Endothelial cell of umbilical vein (primary cell): Measurements from ENCODE around the gene ALDH1A2. TPM values are rescaled to one million over a fixed set of nuclear protein-coding genes. Genes with fewer than 3 reads are reported as not detected.

Experiments used
- BruUV-seq: library from RNA; stranded (reverse); fragments of 400-500 nt; replicated peaks from 2 replicates; lab custom pipeline; 2021; lab: Mats Ljungman, UMichigan
- CTCF ChIA-PET: fragments of 300-600, 350-600 bp; sonication (Branson Sonifier 250); formaldehyde crosslinking; loops from one replicate; lab custom pipeline; 2021; ENCODE audit warnings: antibody characterized with exemption, inconsistent platforms; lab: Charles Lee
- POLR2A ChIA-PET: fragments of 300-600, 350-600 bp; sonication (Branson Sonifier 250); formaldehyde crosslinking; loops from one replicate; lab custom pipeline; 2021; ENCODE audit warnings: antibody characterized with exemption, inconsistent platforms; lab: Charles Lee
- DNase-seq: peaks from one replicate; pipeline ENCODE4 v3.0.0-alpha.2; 2011; ENCODE audit warnings: low read depth, low spot score
- FAIRE-seq: peaks from 2 replicates; lab custom pipeline; 2011; peaks lifted over from hg19 to GRCh38; lab: Jason Lieb, UNC
- H2AFZ ChIP-seq: 2 replicates; pipeline ENCODE4 v1.6.0; 2012; ENCODE audit warnings: low read depth, low read length, control low read depth, inconsistent platforms
- H3K27ac ChIP-seq: 2 replicates; pipeline ENCODE4 v1.5.1; 2011; ENCODE audit warnings: low read depth, mild to moderate bottlenecking, control low read depth, low read length, moderate library complexity; ENCODE audit not compliant: insufficient read depth
- H3K27me3 ChIP-seq, 2 experiments: 2 replicates each; pipeline versions ENCODE4 v1.6.0 to v1.6.1; 2011; ENCODE audit warnings: low read length in 2 of 2, mixed read lengths in 1 of 2; ENCODE audit not compliant: control insufficient read depth in 2 of 2, insufficient read depth in 2 of 2
- H3K36me3 ChIP-seq, 2 experiments: 2 replicates in 1 of 2; 3 replicates in 1 of 2; pipeline ENCODE4 v1.5.1; 2011; ENCODE audit warnings: low read length in 2 of 2, mild to moderate bottlenecking in 1 of 2, moderate library complexity in 1 of 2; ENCODE audit not compliant: control insufficient read depth in 2 of 2, insufficient read depth in 2 of 2; ENCODE audit errors: extremely low read depth in 1 of 2
- H3K4me1 ChIP-seq: 3 replicates; pipeline ENCODE4 v1.5.1; 2011; ENCODE audit warnings: mild to moderate bottlenecking, low read length; ENCODE audit not compliant: control insufficient read depth, insufficient read depth; ENCODE audit errors: extremely low read depth
- H3K4me2 ChIP-seq: 2 replicates; pipeline ENCODE4 v1.6.1; 2011; ENCODE audit warnings: low read length, control low read depth, mixed read lengths; ENCODE audit not compliant: insufficient read depth
- H3K4me3 ChIP-seq, 3 experiments: fragments of 200-600 bp in 1 of 3; sonication (generic), shearing (Covaris generic) in 1 of 3; replicated peaks in 1 of 3; 2 replicates each; pipeline ENCODE4 v1.5.1; 2011 to 2016; ENCODE audit warnings: control low read depth in 3 of 3, low read length in 3 of 3, mild to moderate bottlenecking in 2 of 3, inconsistent platforms in 1 of 3, low read depth in 1 of 3, moderate library complexity in 1 of 3; ENCODE audit not compliant: insufficient read depth in 1 of 3
- H3K79me2 ChIP-seq: 2 replicates; pipeline ENCODE4 v1.6.0; 2012; ENCODE audit warnings: low read length, inconsistent platforms; ENCODE audit not compliant: control insufficient read depth, insufficient read depth
- H3K9ac ChIP-seq: replicated peaks from 2 replicates; pipeline ENCODE3; 2011; ENCODE audit warnings: low read length, control low read depth; ENCODE audit not compliant: insufficient read depth; ENCODE audit errors: extremely low read depth
- H3K9me1 ChIP-seq: replicated peaks from 3 replicates; pipeline ENCODE4 v1.6.0; 2011; ENCODE audit warnings: mild to moderate bottlenecking, low read length; ENCODE audit not compliant: control insufficient read depth, insufficient read depth; ENCODE audit errors: extremely low read depth
- H3K9me3 ChIP-seq: replicated peaks from 2 replicates; pipeline ENCODE4 v1.5.1; 2012; ENCODE audit warnings: low read length, inconsistent platforms; ENCODE audit not compliant: control insufficient read depth, insufficient read depth
- H4K20me1 ChIP-seq: replicated peaks from 2 replicates; pipeline ENCODE3; 2011; ENCODE audit warnings: mild to moderate bottlenecking, low read length; ENCODE audit not compliant: control insufficient read depth, insufficient read depth; ENCODE audit errors: extremely low read depth
- EZH2 ChIP-seq: IDR thresholded peaks from 2 replicates; pipeline ENCODE4 v1.6.1; 2012; ENCODE audit warnings: borderline replicate concordance, low read depth, mild to moderate bottlenecking, moderate library complexity, low read length, inconsistent platforms; ENCODE audit not compliant: severe bottlenecking
- FOS ChIP-seq: IDR thresholded peaks from 2 replicates; pipeline ENCODE4 v1.6.1; 2011; ENCODE audit warnings: mild to moderate bottlenecking, low read length, moderate library complexity, borderline replicate concordance; ENCODE audit not compliant: insufficient read depth
- GATA2 ChIP-seq: IDR thresholded peaks from 2 replicates; pipeline ENCODE4 v1.7.0; 2011; ENCODE audit warnings: low read depth, mild to moderate bottlenecking, moderate library complexity, mixed read lengths, low read length; ENCODE audit not compliant: insufficient read length, insufficient read depth
- JUN ChIP-seq: IDR thresholded peaks from 2 replicates; pipeline ENCODE4 v1.6.1; 2011; ENCODE audit warnings: borderline replicate concordance, low read depth; ENCODE audit not compliant: insufficient read length, insufficient read depth
- MYC ChIP-seq: IDR thresholded peaks from one replicate; pipeline ENCODE4 v1.6.1; 2011; ENCODE audit warnings: mild to moderate bottlenecking, low read depth, low read length
- POLR2A ChIP-seq: IDR thresholded peaks from 2 replicates; pipeline ENCODE4 v1.6.1; 2012; ENCODE audit warnings: low read depth, mild to moderate bottlenecking, control low read depth, low read length
- POLR2AphosphoS5 ChIP-seq: IDR thresholded peaks from 2 replicates; pipeline ENCODE4 v1.6.1; 2012; ENCODE audit warnings: low read depth, mild to moderate bottlenecking, control low read depth, low read length, moderate library complexity; ENCODE audit not compliant: insufficient read depth
- dilution Hi-C: fragments of 300-500 bp; cut with MboI; formaldehyde crosslinking; loops from one replicate; pipeline ENCODE4 v1.15.0; 2019; ENCODE audit warnings: low sequenced_read_pairs; ENCODE audit not compliant: extremely low pct_ligation_motif_present
- intact Hi-C: fragments of 100-400 bp; cut with micrococcal nuclease; formaldehyde crosslinking; loops from one replicate; pipeline ENCODE4 v1.10.0; 2022
- polyA plus RNA-seq, 4 experiments: library from polyadenylated mRNA; depleted of rRNA in 3 of 4; stranded (reverse) in 3 of 4; unstranded in 1 of 4; fragments of >200 nt; gene quantifications; 2 replicates each; pipeline versions ENCODE4 v1.2.1 to v1.2.3, GENCODE V29; 2011 to 2012; ENCODE audit warnings: missing spikeins in 1 of 4
- total RNA-seq: library from RNA; stranded (reverse); gene quantifications from 2 replicates; pipeline ENCODE4 v1.2.3, GENCODE V29; 2021
- TF ChIP-seq, protein P1 (sequence below), 2 donors: IDR thresholded peaks; 1 replicate in 1 of 2; 2 replicates in 1 of 2; pipeline ENCODE4 v1.5.1; 2011; ENCODE audit warnings: low read length in 2 of 2, mild to moderate bottlenecking in 2 of 2, moderate library complexity in 2 of 2, control low read depth in 1 of 2, inconsistent platforms in 1 of 2, low read depth in 1 of 2; ENCODE audit not compliant: insufficient read depth in 1 of 2; ENCODE audit errors: extremely low read depth in 1 of 2
- TF ChIP-seq, protein P2 (sequence below): IDR thresholded peaks from 2 replicates; pipeline ENCODE4 v1.6.1; 2011; ENCODE audit not compliant: insufficient read depth, insufficient read length

Gene ALDH1A2
- total and polyA plus RNA-seq, 2 donors (not counting 3 experiments of a cell fraction or from before 2014, with no cell fraction given) = 16.3 to 34.9 TPM

DNA sequence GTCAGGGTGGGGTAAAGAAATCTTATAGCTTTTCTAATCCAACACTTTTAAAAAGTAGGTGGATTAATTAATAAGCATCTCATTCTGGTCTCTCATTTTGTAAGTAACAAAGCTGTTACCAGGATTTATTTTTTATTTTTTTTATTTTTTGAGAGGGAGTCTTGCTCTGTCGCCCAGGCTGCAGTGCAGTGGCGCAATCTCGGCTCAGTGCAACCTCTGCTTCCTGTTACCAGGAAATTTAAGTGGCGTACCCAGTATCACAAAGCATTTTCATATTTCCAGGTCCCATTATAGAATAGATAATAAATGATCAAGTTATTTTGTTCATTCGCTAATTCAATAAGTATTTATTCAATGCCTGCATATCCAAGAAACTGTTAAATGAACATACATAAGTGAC, 13.2 kb downstream of the ALDH1A2 start:
- CTCF ChIA-PET = interaction anchor here (1.0 to 1.1 kb wide), 4 partner anchors 13 to 301 kb away, joined by 3 read pairs; partner anchors contain the start of gene ALDH1A2
- no peaks in the 10 kb centered on the region for H3K4me1 ChIP-seq
- intact Hi-C loops (no loop called here), dilution Hi-C loops (loop anchor here (25.0 kb wide), 1 partner anchor 190 kb away; no protein-coding TSS in a partner anchor)
- H2AFZ ChIP-seq = no peak overlapping the region
- H4K20me1 ChIP-seq = no peaks in the 10 kb centered on the region
- H3K9me1 ChIP-seq = no peaks in the 10 kb centered on the region
- TF ChIP-seq FOS (no peak), POLR2AphosphoS5 (no peak), POLR2A (no peak), GATA2 (no peak), JUN (no peak), EZH2 (no peak), MYC (no peak)
- TF ChIP-seq, protein P1, sequence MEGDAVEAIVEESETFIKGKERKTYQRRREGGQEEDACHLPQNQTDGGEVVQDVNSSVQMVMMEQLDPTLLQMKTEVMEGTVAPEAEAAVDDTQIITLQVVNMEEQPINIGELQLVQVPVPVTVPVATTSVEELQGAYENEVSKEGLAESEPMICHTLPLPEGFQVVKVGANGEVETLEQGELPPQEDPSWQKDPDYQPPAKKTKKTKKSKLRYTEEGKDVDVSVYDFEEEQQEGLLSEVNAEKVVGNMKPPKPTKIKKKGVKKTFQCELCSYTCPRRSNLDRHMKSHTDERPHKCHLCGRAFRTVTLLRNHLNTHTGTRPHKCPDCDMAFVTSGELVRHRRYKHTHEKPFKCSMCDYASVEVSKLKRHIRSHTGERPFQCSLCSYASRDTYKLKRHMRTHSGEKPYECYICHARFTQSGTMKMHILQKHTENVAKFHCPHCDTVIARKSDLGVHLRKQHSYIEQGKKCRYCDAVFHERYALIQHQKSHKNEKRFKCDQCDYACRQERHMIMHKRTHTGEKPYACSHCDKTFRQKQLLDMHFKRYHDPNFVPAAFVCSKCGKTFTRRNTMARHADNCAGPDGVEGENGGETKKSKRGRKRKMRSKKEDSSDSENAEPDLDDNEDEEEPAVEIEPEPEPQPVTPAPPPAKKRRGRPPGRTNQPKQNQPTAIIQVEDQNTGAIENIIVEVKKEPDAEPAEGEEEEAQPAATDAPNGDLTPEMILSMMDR (IDR thresholded peaks at IDR 0.05; ENCODE audit: extremely low read depth in 1 of 2, insufficient read depth in 1 of 2, low read depth in 1 of 2, low read length in 2 of 2) = no peak
- TF ChIP-seq, protein P2, sequence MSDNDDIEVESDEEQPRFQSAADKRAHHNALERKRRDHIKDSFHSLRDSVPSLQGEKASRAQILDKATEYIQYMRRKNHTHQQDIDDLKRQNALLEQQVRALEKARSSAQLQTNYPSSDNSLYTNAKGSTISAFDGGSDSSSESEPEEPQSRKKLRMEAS = no peak
- H3K9me3 ChIP-seq = no peaks in the 10 kb centered on the region
- FAIRE-seq = no peak
- H3K9ac ChIP-seq = no peak overlapping the region
- no peak overlapping the region for H3K4me2 ChIP-seq
- H3K27ac ChIP-seq = no peak overlapping the region
- no peak overlapping the region for H3K4me3 ChIP-seq
- H3K27me3 ChIP-seq = no peaks in the 10 kb centered on the region
- POLR2A ChIA-PET = no interaction called here
- no peaks in the 10 kb centered on the region for H3K79me2 ChIP-seq
- DNase-seq = no peak
- no peaks in the 10 kb centered on the region for H3K36me3 ChIP-seq
- no TSS peak for BruUV-seq
